Naive B cell (primary cell): ENCODE data around the gene FAH. TPM values are rescaled to one million over a fixed set of nuclear protein-coding genes. Genes with fewer than 3 reads are reported as not detected.

ENCODE experiments used
- ATAC-seq, 2 donors: fragments of 150-1000 bp; cut with Tn5 transposase; 2 replicates each; pipeline ENCODE4 v1.10.0; 2021; ENCODE audit warnings: low read depth in 2 of 2, mild to moderate bottlenecking in 2 of 2, moderate library complexity in 2 of 2
- DNase-seq: peaks from one replicate; pipeline ENCODE4 v3.0.0; 2022
- H3K27ac Mint-ChIP-seq, 6 donors: one replicate each; pipeline ENCODE4 v1.8.0; 2020 to 2022; ENCODE audit warnings: mild to moderate bottlenecking in 6 of 6, mixed read lengths in 6 of 6, moderate library complexity in 5 of 6, inconsistent platforms in 2 of 6
- H3K27me3 Mint-ChIP-seq, 3 donors: one replicate each; pipeline ENCODE4 v1.8.0; 2021 to 2022; ENCODE audit warnings: mixed read lengths in 3 of 3, mild to moderate bottlenecking in 1 of 3
- H3K36me3 Mint-ChIP-seq, 2 donors: one replicate each; pipeline ENCODE4 v1.8.0; 2020 to 2022; ENCODE audit warnings: mixed read lengths in 2 of 2, inconsistent platforms in 1 of 2, mild to moderate bottlenecking in 1 of 2
- H3K4me1 Mint-ChIP-seq, 3 donors: one replicate each; pipeline ENCODE4 v1.8.0; 2020 to 2022; ENCODE audit warnings: mixed read lengths in 3 of 3, inconsistent platforms in 1 of 3, mild to moderate bottlenecking in 1 of 3, moderate library complexity in 1 of 3
- H3K4me3 Mint-ChIP-seq, 8 donors: one replicate each; pipeline ENCODE4 v1.8.0; 2020 to 2022; ENCODE audit warnings: mild to moderate bottlenecking in 8 of 8, mixed read lengths in 8 of 8, moderate library complexity in 8 of 8, inconsistent platforms in 2 of 8
- H3K9me3 Mint-ChIP-seq, 7 donors: one replicate each; pipeline ENCODE4 v1.8.0; 2020 to 2022; ENCODE audit warnings: mixed read lengths in 7 of 7, mild to moderate bottlenecking in 5 of 7, inconsistent platforms in 2 of 7, moderate library complexity in 1 of 7
- polyA plus RNA-seq, 6 donors: library from polyadenylated mRNA; unstranded; fragments of 300-500 nt; fragmentation: Illumina TruSeq; gene quantifications; one replicate each; pipeline ENCODE4 v1.2.3, GENCODE V29; 2021; ENCODE audit warnings: low read depth in 6 of 6

The FAH gene
- polyA plus RNA-seq, 6 donors from 2014 or later: 0.58 to 1.7 (median 0.97) TPM; not detected in 1

- Mint-ChIP-seq H3K4me1 (no peaks in the 10 kb centered on the region), H3K9me3 (no peaks in the 10 kb centered on the region), H3K27me3 (no peaks in the 10 kb centered on the region), H3K4me3 (no peak overlapping the region), H3K36me3 (no peaks in the 10 kb centered on the region), H3K27ac (peak overlapping the region in 1 of 6 donors; percentile 65)
- ATAC-seq: no peak
- DNase-seq: no peak
Measured at GRCh38 chr15:80169768-80170357, 17.1 kb downstream of the FAH start.

- Mint-ChIP-seq H3K27me3 (no peaks in the 10 kb centered on the region), H3K36me3 (no peaks in the 10 kb centered on the region), H3K4me3 (no peak overlapping the region), H3K27ac (no peak overlapping the region), H3K4me1 (no peaks in the 10 kb centered on the region), H3K9me3 (no peaks in the 10 kb centered on the region)
- DNase-seq (no peak), ATAC-seq (no peak)
Measured at GRCh38 chr15:80170596-80170995, 17.8 kb downstream of the FAH start.

DNA sequence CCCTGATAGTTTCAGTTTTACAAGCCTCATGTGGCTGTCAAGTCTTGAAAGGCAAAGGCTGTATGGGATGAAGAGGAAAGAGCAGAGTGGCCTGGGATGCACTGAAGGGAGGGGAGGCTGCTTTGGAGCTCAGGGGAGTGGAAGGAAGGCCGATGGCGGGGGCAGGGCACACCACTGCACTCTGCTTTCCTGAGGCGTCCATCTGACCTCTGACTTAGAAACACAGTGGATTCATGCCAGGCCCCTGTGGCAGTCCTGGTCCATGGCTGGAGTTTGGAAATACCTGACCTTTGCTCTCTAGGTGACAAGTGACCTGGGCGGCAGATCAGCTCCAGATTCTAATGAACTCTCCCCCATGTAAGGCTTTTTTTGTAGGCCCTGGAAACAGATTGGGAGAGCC, 19.0 kb downstream of the FAH start:
- Mint-ChIP-seq H3K36me3 (no peaks in the 10 kb centered on the region), H3K4me3 (no peak overlapping the region), H3K4me1 (no peaks in the 10 kb centered on the region), H3K27ac (no peak overlapping the region), H3K9me3 (no peaks in the 10 kb centered on the region), H3K27me3 (no peaks in the 10 kb centered on the region)
- DNase-seq: no peak
- ATAC-seq: no peak

DNA sequence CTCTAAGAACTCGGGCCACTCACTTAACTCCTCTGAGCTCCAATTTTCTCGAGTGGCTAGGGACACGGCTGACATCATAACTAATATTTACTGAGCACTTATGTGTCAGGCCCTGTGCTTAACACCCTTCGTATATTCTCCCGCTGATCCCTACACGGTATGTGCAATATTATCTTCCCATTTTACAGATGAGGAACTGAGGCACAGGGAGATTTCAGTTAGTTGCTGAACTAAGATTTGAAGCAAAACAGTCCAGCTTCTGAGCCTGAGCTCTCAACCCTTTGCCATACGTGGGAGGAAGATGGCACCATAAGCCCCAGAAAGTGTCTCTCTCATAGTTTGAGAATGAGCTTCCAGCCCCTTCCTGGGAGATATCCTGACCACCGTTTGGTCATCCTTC, 19.6 kb downstream of the FAH start:
- H3K4me3 Mint-ChIP-seq: no peak overlapping the region
- no peak overlapping the region for H3K27ac Mint-ChIP-seq
- no peaks in the 10 kb centered on the region for H3K9me3 Mint-ChIP-seq
- H3K4me1 Mint-ChIP-seq: no peaks in the 10 kb centered on the region
- ATAC-seq: no peak
- H3K36me3 Mint-ChIP-seq: no peaks in the 10 kb centered on the region
- no peaks in the 10 kb centered on the region for H3K27me3 Mint-ChIP-seq
- no peak for DNase-seq

GRCh38 chr15:80173022-80173759, 20.4 kb downstream of the FAH start:
- Mint-ChIP-seq H3K27ac (peak overlapping the region in 1 of 6 donors; percentile 22), H3K36me3 (no peaks in the 10 kb centered on the region), H3K9me3 (no peaks in the 10 kb centered on the region), H3K4me3 (no peak overlapping the region), H3K4me1 (no peaks in the 10 kb centered on the region), H3K27me3 (no peaks in the 10 kb centered on the region)
- DNase-seq (peak; percentile 55), ATAC-seq (peak; percentile 65 to 67)

- Mint-ChIP-seq H3K4me3 (no peak overlapping the region), H3K27ac (peak overlapping the region in 3 of 6 donors; percentile 19 to 91 (median 86)), H3K27me3 (no peaks in the 10 kb centered on the region), H3K9me3 (no peaks in the 10 kb centered on the region), H3K4me1 (no peaks in the 10 kb centered on the region), H3K36me3 (no peaks in the 10 kb centered on the region)
- DNase-seq (no peak), ATAC-seq (no peak)
Measured at GRCh38 chr15:80174017-80174746, 21.4 kb downstream of the FAH start.

GRCh38 chr15:80175436-80175835, 22.6 kb downstream of the FAH start:
- no peaks in the 10 kb centered on the region for H3K4me1 Mint-ChIP-seq
- no peaks in the 10 kb centered on the region for H3K27me3 Mint-ChIP-seq
- no peak for DNase-seq
- ATAC-seq: no peak
- H3K27ac Mint-ChIP-seq: no peak overlapping the region
- H3K4me3 Mint-ChIP-seq: no peak overlapping the region
- no peaks in the 10 kb centered on the region for H3K36me3 Mint-ChIP-seq
- H3K9me3 Mint-ChIP-seq: no peaks in the 10 kb centered on the region

- Mint-ChIP-seq H3K4me3 (no peak overlapping the region), H3K27ac (no peak overlapping the region), H3K9me3 (no peaks in the 10 kb centered on the region), H3K36me3 (peaks cover 0 to 4% of the 10 kb centered on the region in 2 donors), H3K4me1 (no peaks in the 10 kb centered on the region), H3K27me3 (no peaks in the 10 kb centered on the region)
- DNase-seq (no peak), ATAC-seq (no peak)
Measured at GRCh38 chr15:80176443-80176842, 23.6 kb downstream of the FAH start.

DNA sequence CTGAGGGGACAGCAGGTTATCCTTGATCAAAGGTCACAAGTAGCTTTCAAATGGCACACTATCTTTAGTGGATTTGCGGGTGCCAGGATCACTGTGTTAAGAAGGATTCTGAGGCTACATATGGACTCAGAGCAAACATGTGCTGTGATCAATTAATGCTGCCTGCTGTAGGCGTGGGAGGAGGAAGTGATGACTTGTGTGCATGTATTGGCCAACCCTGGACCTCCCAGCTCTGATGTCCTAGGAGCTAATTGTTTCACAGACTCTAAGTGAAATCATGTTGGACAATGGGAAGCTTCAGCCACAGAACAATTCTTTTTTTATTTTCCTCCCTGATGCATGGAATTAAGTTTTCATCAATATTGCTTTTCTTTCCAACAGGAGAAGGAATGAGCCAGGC, 24.4 kb downstream of the FAH start:
- no peak for ATAC-seq
- Mint-ChIP-seq H3K27me3 (no peaks in the 10 kb centered on the region), H3K9me3 (no peaks in the 10 kb centered on the region), H3K4me3 (no peak overlapping the region), H3K4me1 (no peaks in the 10 kb centered on the region), H3K27ac (no peak overlapping the region), H3K36me3 (peaks cover 0 to 4% of the 10 kb centered on the region in 2 donors)
- DNase-seq: no peak

DNA sequence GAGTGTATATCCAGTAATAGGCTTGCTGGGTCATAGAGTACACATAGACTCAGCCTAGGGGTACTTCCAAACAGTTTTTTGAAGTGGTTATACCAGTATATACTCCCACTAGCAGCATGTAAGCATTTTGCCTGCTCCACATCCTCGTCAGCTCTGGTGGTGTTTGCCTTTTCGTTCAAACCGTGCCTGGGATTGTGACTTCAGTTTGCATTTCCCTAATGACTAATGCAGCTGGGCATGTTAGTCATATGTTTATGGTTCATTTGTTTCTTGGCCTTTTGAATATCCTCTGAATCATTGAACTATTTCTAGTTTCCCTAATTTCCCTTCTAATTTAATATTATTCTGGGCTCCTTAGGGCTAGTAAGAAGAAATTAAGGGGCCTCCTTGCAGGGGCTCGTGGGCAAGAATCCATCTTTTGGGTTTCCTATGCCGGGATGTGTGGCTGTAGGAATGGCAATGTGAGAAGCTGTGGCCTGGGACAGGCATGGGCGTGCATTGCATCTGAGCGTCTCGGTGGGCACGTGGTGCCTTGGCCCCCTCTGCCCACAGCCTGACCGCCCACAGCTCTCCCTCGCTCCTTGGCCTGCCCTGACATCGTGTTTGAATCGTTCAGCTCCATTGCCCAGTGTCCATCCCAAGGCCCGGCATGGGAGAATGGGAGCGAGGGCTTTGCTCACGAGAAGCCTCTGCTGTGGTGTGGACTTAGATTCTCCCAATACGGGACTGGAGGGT, 26.4 kb downstream of the FAH start:
- no peaks in the 10 kb centered on the region for H3K27me3 Mint-ChIP-seq

GRCh38 chr15:80179935-80180334, 27.1 kb downstream of the FAH start:
- ATAC-seq: no peak
- Mint-ChIP-seq H3K27me3 (no peaks in the 10 kb centered on the region), H3K9me3 (no peaks in the 10 kb centered on the region), H3K4me3 (no peak overlapping the region), H3K27ac (peak overlapping the region in 1 of 6 donors; percentile 50), H3K4me1 (no peaks in the 10 kb centered on the region), H3K36me3 (peaks cover 0 to 7% of the 10 kb centered on the region in 2 donors)
- no peak for DNase-seq

More for the DNA sequence above, 26.4 kb downstream of the FAH start:
- no peak overlapping the region for H3K4me3 Mint-ChIP-seq
- no peaks in the 10 kb centered on the region for H3K9me3 Mint-ChIP-seq
- ATAC-seq: no peak
- no peak overlapping the region for H3K27ac Mint-ChIP-seq
- peaks cover 0 to 4% of the 10 kb centered on the region in 2 donors for H3K36me3 Mint-ChIP-seq
- H3K4me1 Mint-ChIP-seq: no peaks in the 10 kb centered on the region
- DNase-seq: no peak

DNA sequence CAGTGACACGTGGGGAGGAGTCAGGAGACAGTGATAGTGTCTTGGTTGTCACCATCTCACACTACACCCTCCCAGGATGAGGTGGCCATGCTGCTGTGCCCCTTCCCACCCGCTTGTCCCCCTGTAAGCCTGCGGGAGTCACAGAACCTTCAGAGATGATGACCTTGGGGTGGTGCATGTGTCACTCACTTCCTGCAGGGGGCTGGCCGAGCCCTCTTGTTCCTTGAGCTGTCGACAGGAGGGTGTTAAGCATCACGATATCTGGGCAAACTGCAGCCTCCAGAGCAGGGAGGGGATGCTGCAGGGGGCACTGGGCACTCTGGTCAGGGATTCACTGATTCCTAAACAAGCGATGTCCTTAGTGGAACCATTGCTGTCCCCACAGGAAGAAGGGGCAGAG, 27.7 kb downstream of the FAH start:
- peaks cover 0 to 4% (median 0%) of the 10 kb centered on the region in 7 donors for H3K9me3 Mint-ChIP-seq
- H3K27me3 Mint-ChIP-seq: no peaks in the 10 kb centered on the region
- H3K4me1 Mint-ChIP-seq: no peaks in the 10 kb centered on the region
- ATAC-seq: no peak
- peaks cover 0 to 13% of the 10 kb centered on the region in 2 donors for H3K36me3 Mint-ChIP-seq
- no peak for DNase-seq
- peak overlapping the region in 1 of 6 donors; percentile 17 for H3K27ac Mint-ChIP-seq
- H3K4me3 Mint-ChIP-seq: no peak overlapping the region

- ATAC-seq (no peak), DNase-seq (no peak)
- no peaks in the 10 kb centered on the region for H3K4me1 Mint-ChIP-seq
- no peaks in the 10 kb centered on the region for H3K27me3 Mint-ChIP-seq
- H3K9me3 Mint-ChIP-seq: peaks cover 0 to 4% (median 0%) of the 10 kb centered on the region in 7 donors
- H3K27ac Mint-ChIP-seq: no peak overlapping the region
- peaks cover 0 to 14% of the 10 kb centered on the region in 2 donors for H3K36me3 Mint-ChIP-seq
- H3K4me3 Mint-ChIP-seq: no peak overlapping the region
Measured at GRCh38 chr15:80180986-80181385, 28.2 kb downstream of the FAH start.
